AG04450 (cell line): Measurements from ENCODE around the gene TSC1. TPM values are rescaled to one million over a fixed set of nuclear protein-coding genes. Genes with fewer than 3 reads are reported as not detected.

Experiments used
- CTCF ChIA-PET: fragments of 300-600, 350-600 bp; formaldehyde crosslinking; extraction: SDS; loops from one replicate; lab custom pipeline; 2022; ENCODE audit warnings: antibody characterized with exemption, inconsistent platforms; lab: Charles Lee
- POLR2A ChIA-PET: fragments of 350-600 bp; formaldehyde crosslinking; extraction: SDS; loops from one replicate; lab custom pipeline; 2021; ENCODE audit warnings: antibody characterized with exemption, inconsistent platforms; lab: Yijun Ruan, JAX
- DNase-seq: peaks from one replicate; pipeline ENCODE4 v3.0.0-alpha.2; 2011; ENCODE audit warnings: low read depth, low spot score
- H3K27ac ChIP-seq: one replicate; pipeline ENCODE4 v1.5.1; 2012; ENCODE audit warnings: low read depth, low read length, control low read depth
- H3K27me3 ChIP-seq: one replicate; pipeline ENCODE4 v1.6.0; 2012; ENCODE audit warnings: low read length; ENCODE audit not compliant: control insufficient read depth, insufficient read depth
- H3K4me3 ChIP-seq: 2 replicates; pipeline ENCODE4 v1.5.1; 2011; ENCODE audit warnings: mild to moderate bottlenecking, low read depth, low read length, control low read depth
- H3K9me3 ChIP-seq: 2 replicates; pipeline ENCODE4 v1.5.1; 2012; ENCODE audit warnings: low read length; ENCODE audit not compliant: control insufficient read depth, insufficient read depth
- polyA plus RNA-seq: library from polyadenylated mRNA; depleted of rRNA; stranded (reverse); fragments of >200 nt; gene quantifications from 2 replicates; pipeline ENCODE4 v1.2.3, GENCODE V29; 2011
- TF ChIP-seq, protein P1 (sequence below): IDR thresholded peaks from 2 replicates; pipeline ENCODE4 v1.5.1; 2011; ENCODE audit warnings: low read depth, low read length, control low read depth, inconsistent platforms

TSC1 gene
- polyA plus RNA-seq, 1 experiment: 87.1 TPM

DNA sequence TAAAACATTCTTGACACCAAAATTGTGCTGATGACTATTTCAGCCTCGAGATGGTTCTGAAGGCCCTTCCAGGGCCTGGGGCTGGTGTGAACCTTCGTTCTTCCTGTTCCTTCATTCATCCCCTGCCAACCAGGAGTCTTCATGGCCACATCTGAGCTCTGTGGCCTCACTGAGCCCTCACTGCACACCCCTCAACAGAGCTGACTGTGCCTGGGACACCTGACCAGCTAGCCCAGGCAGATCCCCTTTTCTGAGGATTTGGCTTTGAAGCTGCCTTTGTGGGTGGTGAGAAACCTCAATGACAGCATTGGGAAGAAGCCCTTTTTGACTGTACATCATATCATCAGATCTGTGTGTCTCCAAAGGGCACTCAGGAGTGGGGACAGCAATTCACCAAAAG is 80.1 kb downstream of the TSC1 start:
- Histone ChIP-seq H3K27ac (no peak overlapping the region), H3K27me3 (peaks cover 46% of the 10 kb centered on the region), H3K4me3 (no peak overlapping the region), H3K9me3 (no peaks in the 10 kb centered on the region)
- TF ChIP-seq, protein P1, sequence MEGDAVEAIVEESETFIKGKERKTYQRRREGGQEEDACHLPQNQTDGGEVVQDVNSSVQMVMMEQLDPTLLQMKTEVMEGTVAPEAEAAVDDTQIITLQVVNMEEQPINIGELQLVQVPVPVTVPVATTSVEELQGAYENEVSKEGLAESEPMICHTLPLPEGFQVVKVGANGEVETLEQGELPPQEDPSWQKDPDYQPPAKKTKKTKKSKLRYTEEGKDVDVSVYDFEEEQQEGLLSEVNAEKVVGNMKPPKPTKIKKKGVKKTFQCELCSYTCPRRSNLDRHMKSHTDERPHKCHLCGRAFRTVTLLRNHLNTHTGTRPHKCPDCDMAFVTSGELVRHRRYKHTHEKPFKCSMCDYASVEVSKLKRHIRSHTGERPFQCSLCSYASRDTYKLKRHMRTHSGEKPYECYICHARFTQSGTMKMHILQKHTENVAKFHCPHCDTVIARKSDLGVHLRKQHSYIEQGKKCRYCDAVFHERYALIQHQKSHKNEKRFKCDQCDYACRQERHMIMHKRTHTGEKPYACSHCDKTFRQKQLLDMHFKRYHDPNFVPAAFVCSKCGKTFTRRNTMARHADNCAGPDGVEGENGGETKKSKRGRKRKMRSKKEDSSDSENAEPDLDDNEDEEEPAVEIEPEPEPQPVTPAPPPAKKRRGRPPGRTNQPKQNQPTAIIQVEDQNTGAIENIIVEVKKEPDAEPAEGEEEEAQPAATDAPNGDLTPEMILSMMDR: no peak
- POLR2A ChIA-PET: no interaction called here
- CTCF ChIA-PET: no interaction called here
- DNase-seq: no peak

DNA sequence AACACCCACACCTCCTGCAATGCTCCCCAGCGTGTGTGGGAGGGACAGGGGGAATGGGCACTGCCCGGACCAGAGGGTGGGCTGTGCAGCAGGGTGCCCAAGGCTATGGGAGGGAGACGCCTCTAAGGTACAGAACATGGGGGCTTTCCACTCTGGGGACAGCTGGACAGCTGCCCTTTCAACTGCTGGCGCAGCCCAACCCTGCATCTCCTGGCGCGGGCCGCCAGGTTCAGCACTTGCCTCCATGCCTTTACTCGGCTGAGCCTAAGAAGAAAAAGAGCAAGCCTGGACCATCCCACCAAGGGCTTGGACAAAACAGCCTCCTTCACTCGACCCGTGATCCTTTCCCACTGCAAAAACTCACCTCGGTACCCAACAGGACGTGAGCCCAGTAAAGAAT is 81.3 kb downstream of the TSC1 start:
- H3K27ac ChIP-seq: no peak overlapping the region
- no peak for DNase-seq
- TF ChIP-seq, protein P1: no peak
- ChIA-PET CTCF (interaction anchor here (0.5 kb wide), 1 partner anchor 241 kb away, joined by 4 read pairs; no protein-coding TSS in a partner anchor), POLR2A (no interaction called here)
- H3K27me3 ChIP-seq: peaks cover 50% of the 10 kb centered on the region
- no peak overlapping the region for H3K4me3 ChIP-seq
- no peaks in the 10 kb centered on the region; the same call in 1 of the 2 replicates for H3K9me3 ChIP-seq

DNA sequence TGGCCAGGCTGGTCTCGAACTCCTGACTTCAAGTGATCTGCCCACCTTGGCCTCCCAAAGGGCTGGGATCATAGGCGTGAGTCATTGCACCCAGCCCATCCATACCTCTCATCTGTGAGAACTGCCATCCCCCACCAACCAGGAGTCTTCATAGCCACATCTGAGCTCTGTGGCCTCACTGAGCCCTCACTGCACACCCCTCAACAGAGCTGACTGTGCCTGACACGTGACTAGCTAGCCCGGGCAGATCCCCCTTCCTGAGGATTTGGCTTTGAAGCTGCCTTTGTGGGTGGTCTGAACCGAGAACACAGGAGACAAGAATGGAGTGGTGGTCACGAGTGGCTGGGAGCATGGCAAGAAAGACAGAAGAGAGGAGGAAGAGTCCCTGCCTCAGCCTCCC is 81.9 kb downstream of the TSC1 start:
- CTCF ChIA-PET: interaction anchor here (0.6 to 0.9 kb wide), 2 partner anchors 39 to 624 kb away, joined by 3 read pairs; no protein-coding TSS in a partner anchor
- TF ChIP-seq, protein P1: no peak
- Histone ChIP-seq H3K9me3 (no peaks in the 10 kb centered on the region; the same call in 1 of the 2 replicates), H3K27ac (no peak overlapping the region), H3K27me3 (peaks cover 53% of the 10 kb centered on the region), H3K4me3 (no peak overlapping the region)
- POLR2A ChIA-PET: no interaction called here
- DNase-seq: no peak

DNA sequence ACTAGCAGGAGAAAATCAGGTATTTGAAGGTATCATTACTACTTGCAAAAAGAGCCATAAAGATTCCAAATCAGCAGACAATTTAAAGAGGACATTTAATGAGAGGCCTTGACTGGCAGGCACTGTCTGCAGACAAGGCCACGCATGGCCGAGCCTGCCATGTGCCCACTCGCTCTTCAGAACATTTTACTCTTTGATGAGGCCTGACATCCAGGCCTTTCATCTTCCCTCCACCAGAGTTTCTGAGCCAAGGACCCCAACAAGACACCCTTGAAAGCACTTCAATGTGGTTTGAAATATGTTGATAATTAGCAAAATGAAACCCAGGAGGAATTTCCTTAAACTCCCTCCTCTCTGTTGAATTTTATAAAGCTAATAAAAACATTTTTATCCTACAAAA is 82.8 kb downstream of the TSC1 start:
- ChIA-PET POLR2A (no interaction called here), CTCF (interaction anchor here (0.9 kb wide), 1 partner anchor 40 kb away, joined by 3 read pairs; no protein-coding TSS in a partner anchor)
- Histone ChIP-seq H3K4me3 (no peak overlapping the region), H3K9me3 (no peaks in the 10 kb centered on the region; the same call in 1 of the 2 replicates), H3K27me3 (peaks cover 52% of the 10 kb centered on the region), H3K27ac (no peak overlapping the region)
- TF ChIP-seq, protein P1: no peak
- DNase-seq: no peak

DNA sequence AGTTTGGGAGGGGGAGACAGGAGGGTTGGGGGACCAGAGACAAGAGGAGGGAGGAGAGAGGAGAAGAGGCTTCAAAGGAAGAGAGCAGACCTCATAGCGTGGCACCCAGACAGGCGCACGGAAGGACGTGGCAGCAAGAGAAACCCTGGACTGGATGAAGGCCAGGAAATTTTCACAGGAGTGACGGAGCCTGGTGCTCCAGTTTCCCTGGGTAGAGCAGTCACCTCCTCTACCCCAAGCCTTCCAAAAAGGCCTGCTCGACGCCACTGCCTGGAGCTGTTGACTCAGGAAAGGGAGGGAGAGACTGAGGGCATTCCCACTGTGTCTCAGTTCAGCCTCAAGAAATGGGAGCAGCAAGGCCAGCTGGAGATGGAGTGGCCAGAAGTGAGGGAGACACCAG is 85.7 kb downstream of the TSC1 start:
- CTCF ChIA-PET: interaction anchor here (0.6 kb wide), 1 partner anchor 182 kb away, joined by 4 read pairs; no protein-coding TSS in a partner anchor
- H3K27me3 ChIP-seq: peaks cover 44% of the 10 kb centered on the region
- no peaks in the 10 kb centered on the region; the same call in 1 of the 2 replicates for H3K9me3 ChIP-seq
- TF ChIP-seq, protein P1: no peak
- POLR2A ChIA-PET: no interaction called here
- no peak for DNase-seq
- H3K4me3 ChIP-seq: no peak overlapping the region
- no peak overlapping the region for H3K27ac ChIP-seq
